ENCODE measurements around the gene ZNF778.

The ZNF778 gene

DNA sequence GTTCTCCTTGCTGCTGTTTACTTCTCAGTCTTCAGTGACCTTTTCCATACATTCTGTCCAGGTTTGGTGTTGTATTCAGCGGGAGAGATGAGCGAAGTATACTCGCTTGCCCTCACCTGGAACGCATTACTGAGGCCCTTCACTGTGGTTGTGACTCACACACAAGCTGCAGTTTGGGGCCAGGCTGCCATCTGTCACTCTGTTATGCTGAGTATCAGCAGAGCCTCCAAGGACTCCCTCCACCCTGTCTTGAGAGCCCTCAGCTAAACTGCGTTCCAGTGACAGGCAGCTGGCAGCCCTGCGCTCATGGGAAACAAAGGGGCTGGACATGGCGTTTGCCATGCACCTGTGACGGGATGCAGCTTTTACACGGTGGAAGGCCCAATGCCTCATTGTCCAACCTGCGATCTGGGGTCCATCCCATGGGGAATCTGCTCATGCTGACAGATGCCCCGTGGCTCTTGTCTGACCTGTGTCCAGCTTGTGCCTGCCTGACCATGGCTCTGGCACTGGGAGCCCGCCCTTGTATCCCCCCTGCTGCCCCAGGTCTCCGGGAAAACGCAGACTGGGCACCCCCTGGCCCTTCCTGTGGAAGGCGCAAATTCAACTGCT lies 6.5 kb upstream of the ZNF778 start:
- Histone ChIP-seq H3K9me3 (ENCODE audit: control insufficient read depth, insufficient read depth, low read depth, low read length) (no peaks in the 10 kb centered on the region), H3K27ac (ENCODE audit: extremely low read depth, low read depth, low read length) (no peak overlapping the region), H3K4me1 (ENCODE audit: control insufficient read depth, insufficient read depth, low read length) (no peaks in the 10 kb centered on the region), H3K36me3 (ENCODE audit: control insufficient read depth in 2 of 2, insufficient read depth in 1 of 2, low read length in 2 of 2) (no peaks in the 10 kb centered on the region), H3K4me3 (ENCODE audit: low read depth, low read length) (no peak overlapping the region)
- ChIA-PET CTCF (no interaction called here), POLR2A (no interaction called here)
- no peak for TF ChIP-seq ZNF629 (tag by site-specific recombination; IDR thresholded peaks at IDR 0.05)
- 0 out of 2 replicates have a peak, but pooled peaks have one; percentile 18 for TF ChIP-seq ZNF335 (tag by site-specific recombination; conservative IDR thresholded peaks at IDR 0.05)

- no peaks in the 10 kb centered on the region for H3K9me3 ChIP-seq (ENCODE audit: control insufficient read depth, insufficient read depth, low read depth, low read length)
- no peaks in the 10 kb centered on the region for H3K4me1 ChIP-seq (ENCODE audit: control insufficient read depth, insufficient read depth, low read length)
- POLR2A ChIA-PET, result interaction anchor here (1.0 to 1.7 kb wide), 2 partner anchors 15 to 31 kb away, joined by 3 to 4 read pairs; no protein-coding TSS in a partner anchor
- peaks cover 0 to 23% of the 10 kb centered on the region in 2 experiments; a peak in 2 of 3 replicates for H3K36me3 ChIP-seq (ENCODE audit: control insufficient read depth in 2 of 2, insufficient read depth in 1 of 2, low read length in 2 of 2)
- H3K4me3 ChIP-seq (ENCODE audit: low read depth, low read length), result peak overlapping the region; percentile 65
- TF ChIP-seq ZNF394 (tag by site-specific recombination; IDR thresholded peaks at IDR 0.05; ENCODE audit: borderline replicate concordance) (0 out of 2 replicates have a peak, but pooled peaks have one; percentile 19), ZNF660 (tag by site-specific recombination; IDR thresholded peaks at IDR 0.05) (peak; percentile 37; the same call in 1 of the 2 replicates), KLF9 (tag by site-specific recombination; IDR thresholded peaks at IDR 0.05; ENCODE audit: low read depth) (0 out of 2 replicates have a peak, but pooled peaks have one; percentile 15), KLF1 (tag by site-specific recombination; IDR thresholded peaks at IDR 0.05) (0 out of 2 replicates have a peak, but pooled peaks have one; percentile 17), EGR2 (tag by site-specific recombination; IDR thresholded peaks at IDR 0.05; ENCODE audit: low read depth) (peak; percentile 21; the same call in 1 of the 2 replicates), SCRT1 (tag by site-specific recombination; IDR thresholded peaks at IDR 0.05; ENCODE audit: borderline replicate concordance) (peak; percentile 53; the same call in 1 of the 2 replicates), ZNF677 (tag by site-specific recombination; IDR thresholded peaks at IDR 0.05) (no peak), SP7 (tag by site-specific recombination; IDR thresholded peaks at IDR 0.05) (peak; percentile 13; the same call in 1 of the 2 replicates), ZNF366 (tag by site-specific recombination; conservative IDR thresholded peaks at IDR 0.05) (0 out of 2 replicates have a peak, but pooled peaks have one; percentile 23), ZNF596 (tag by site-specific recombination; IDR thresholded peaks at IDR 0.05) (no peak), ZNF521 (tag by site-specific recombination; IDR thresholded peaks at IDR 0.05) (no peak), ZFHX2 (tag by site-specific recombination; conservative IDR thresholded peaks at IDR 0.05) (peak; percentile 53), ZNF24 (tag by site-specific recombination; IDR thresholded peaks at IDR 0.05) (0 out of 2 replicates have a peak, but pooled peaks have one; percentile 38), PATZ1 (tag by site-specific recombination; IDR thresholded peaks at IDR 0.05) (peak; percentile 76), SCRT2 (tag by site-specific recombination; IDR thresholded peaks at IDR 0.05) (peak; percentile 44; the same call in 1 of the 2 replicates), ZNF335 (tag by site-specific recombination; conservative IDR thresholded peaks at IDR 0.05) (peak; percentile 33; the same call in 1 of the 2 replicates), ZNF654 (tag by site-specific recombination; IDR thresholded peaks at IDR 0.05; ENCODE audit: low read depth) (peak; percentile 90), ZBTB20 (tag by site-specific recombination; IDR thresholded peaks at IDR 0.05) (no peak)
- TF ChIP-seq, protein P1, sequence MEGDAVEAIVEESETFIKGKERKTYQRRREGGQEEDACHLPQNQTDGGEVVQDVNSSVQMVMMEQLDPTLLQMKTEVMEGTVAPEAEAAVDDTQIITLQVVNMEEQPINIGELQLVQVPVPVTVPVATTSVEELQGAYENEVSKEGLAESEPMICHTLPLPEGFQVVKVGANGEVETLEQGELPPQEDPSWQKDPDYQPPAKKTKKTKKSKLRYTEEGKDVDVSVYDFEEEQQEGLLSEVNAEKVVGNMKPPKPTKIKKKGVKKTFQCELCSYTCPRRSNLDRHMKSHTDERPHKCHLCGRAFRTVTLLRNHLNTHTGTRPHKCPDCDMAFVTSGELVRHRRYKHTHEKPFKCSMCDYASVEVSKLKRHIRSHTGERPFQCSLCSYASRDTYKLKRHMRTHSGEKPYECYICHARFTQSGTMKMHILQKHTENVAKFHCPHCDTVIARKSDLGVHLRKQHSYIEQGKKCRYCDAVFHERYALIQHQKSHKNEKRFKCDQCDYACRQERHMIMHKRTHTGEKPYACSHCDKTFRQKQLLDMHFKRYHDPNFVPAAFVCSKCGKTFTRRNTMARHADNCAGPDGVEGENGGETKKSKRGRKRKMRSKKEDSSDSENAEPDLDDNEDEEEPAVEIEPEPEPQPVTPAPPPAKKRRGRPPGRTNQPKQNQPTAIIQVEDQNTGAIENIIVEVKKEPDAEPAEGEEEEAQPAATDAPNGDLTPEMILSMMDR (tag by site-specific recombination; IDR thresholded peaks at IDR 0.05), result peak; percentile 91
- CTCF ChIA-PET, result interaction anchor here (0.6 to 1.5 kb wide), 9 partner anchors 9 to 401 kb away, joined by 3 to 5 read pairs (median 3); no protein-coding TSS in a partner anchor
- H3K27ac ChIP-seq (ENCODE audit: extremely low read depth, low read depth, low read length), result peak overlapping the region; percentile 78; the same call in 1 of the 2 replicates
Observed at GRCh38 chr16:89216315-89217137, 977 bp upstream of the ZNF778 start.
